ENCODE results near the gene FKBP6.
"Not testable (repeated sequence)": the region's sequence is repeated elsewhere in the genome, so short reads cannot be mapped to it uniquely, and the experiment has no call there.

The FKBP6 gene

GRCh38 chr7:73325424-73325823 is 2.5 kb upstream of the FKBP6 start:
- DNase-seq = not testable (repeated sequence)

DNA sequence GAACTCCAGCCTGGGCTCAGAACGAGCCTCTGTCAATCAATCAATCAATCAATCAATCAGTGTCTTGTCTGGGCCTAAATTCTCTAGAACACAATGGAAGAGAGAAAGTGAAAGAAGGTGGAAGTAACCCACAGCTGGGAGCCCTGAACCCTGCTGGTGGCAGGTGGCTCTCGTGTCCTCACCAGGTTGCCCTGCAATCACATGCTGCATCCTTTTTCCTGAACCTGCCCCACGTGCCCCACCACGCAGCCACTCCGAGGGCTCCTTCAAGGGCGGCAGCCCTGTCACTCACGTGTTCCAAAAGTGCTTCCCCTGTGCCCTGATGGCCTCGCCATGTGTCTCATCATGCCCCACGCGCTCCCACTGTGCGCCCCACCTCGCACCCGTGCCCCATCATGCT is 512 bp upstream of the FKBP6 start:
- DNase-seq = not testable (repeated sequence)

GRCh38 chr7:73328696-73329095 is 735 bp downstream of the FKBP6 start:
- DNase-seq = no peak

- no peak for DNase-seq
Measured at GRCh38 chr7:73329861-73330581, 2.1 kb downstream of the FKBP6 start.

GRCh38 chr7:73330772-73331171 is 2.8 kb downstream of the FKBP6 start:
- DNase-seq = no peak

GRCh38 chr7:73332447-73332846 is 4.5 kb downstream of the FKBP6 start:
- DNase-seq = no peak

GRCh38 chr7:73338321-73338720 is 10.4 kb downstream of the FKBP6 start:
- no peak for DNase-seq

- no peak for DNase-seq
Measured at GRCh38 chr7:73340514-73340913, 12.6 kb downstream of the FKBP6 start.

DNA sequence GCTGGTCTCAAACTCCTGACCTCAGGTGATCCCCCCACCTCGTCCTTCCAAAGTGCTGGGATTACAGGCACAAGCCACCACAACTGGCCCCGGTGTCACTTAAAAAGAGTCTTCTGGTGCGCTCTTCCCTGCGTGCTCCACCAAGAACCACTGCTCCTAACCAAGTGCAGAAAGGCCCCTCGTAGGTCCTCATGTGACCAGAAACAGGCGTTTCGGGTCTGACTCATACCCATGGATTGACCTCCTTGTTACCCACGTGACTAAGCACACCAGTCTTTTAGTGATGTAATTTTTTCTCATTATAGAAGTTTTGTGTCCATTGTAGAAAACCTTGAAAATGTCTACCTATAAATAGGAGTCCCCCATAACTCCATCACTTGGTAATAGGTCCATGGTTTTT is 13.9 kb downstream of the FKBP6 start:
- DNase-seq = peak in 1 of 2 donors; percentile 33

- DNase-seq = no peak
Measured at GRCh38 chr7:73342645-73343044, 14.7 kb downstream of the FKBP6 start.

DNA sequence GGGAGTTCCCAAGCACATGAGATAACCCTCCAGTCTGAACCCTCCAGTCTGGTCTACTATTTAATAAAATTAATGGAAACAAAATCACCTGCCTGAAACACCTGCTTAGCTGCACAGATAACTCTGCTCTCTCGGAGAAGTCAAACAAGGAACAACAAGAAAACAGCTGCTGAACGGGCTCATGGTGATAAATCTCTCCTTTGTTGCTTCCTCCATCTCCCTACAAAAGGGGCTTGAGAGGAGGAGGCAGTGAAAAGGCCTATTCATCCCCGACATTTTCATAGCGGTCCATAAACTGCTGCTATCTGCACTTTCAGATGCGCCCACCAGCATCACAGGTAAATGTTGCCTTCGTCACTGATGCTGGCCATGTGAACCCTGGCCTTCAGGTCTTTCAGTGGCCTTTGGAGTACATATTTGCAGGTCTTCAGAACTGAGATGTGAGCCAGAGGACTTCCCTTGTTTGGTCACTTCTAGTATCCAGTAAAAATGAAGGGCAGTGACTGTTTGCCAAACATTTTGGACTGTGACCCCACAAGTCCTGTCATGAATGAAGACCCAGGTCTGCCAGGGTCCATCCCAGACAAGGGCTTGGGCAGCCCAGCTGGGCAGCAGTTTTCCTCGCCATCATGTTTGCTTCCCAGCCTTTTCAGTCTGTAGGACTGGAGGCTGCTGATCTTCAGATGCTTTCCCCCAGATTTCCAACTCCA is 15.9 kb downstream of the FKBP6 start:
- no peak for DNase-seq

DNA sequence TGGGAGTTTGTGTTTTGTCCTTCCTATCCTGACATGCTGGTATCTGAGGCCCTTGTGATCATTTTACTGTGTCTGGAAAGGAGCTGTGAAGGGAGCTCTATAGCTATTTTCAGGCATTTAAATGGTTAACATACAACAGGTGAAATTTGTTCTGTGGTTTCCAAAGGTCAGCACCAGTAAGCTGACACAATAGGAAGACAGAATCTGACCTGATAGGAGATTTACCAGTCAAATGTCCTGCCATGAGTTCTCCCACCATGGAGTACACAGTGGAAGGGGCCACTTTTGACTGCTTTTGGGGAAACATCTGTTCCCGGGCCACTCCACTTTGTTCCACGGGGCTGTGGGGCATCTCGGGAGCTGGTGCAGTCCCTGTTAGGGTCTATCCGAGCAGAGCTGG is 17.6 kb downstream of the FKBP6 start:
- DNase-seq = no peak

DNA sequence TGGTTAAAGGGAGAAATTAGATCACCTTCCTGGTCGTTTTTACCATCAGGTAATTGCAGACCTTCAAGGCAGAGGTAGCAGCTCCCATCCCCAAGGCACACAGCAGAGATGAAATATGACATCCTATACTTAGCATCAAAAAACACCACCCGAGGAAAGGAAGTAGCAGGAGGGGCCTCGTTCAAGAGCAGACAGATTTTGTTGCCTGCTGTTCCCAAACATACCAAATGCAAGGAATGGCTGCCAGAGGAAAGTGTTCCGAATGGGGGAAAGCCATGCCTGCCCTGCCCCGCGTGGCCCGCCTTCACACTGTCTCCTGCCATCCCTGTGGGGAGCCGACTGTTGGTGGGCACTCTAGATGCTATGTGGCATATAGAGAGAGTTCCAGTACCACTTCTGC is 18.0 kb downstream of the FKBP6 start:
- DNase-seq = no peak

DNA sequence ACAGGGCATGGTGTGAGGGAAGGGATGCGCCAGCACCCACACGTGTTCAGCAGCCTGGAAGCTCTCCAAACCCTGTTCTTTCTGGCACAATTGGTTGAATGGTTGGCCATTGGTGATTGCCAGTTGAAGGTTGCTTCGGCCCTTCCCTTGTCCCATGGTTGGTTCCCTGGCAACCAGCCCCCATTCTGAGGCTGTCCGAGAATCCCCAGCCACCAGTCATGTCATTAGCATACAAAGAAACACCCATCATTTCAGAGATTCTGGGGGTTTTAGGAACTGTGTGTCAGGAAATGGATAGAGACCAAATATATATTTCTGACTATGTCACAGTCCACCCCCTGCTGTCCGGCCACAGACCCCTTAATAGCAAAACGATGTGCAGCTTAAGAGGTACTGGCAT is 21.8 kb downstream of the FKBP6 start:
- no peak for DNase-seq

- DNase-seq = no peak
Measured at GRCh38 chr7:73350306-73351068, 22.5 kb downstream of the FKBP6 start.

DNA sequence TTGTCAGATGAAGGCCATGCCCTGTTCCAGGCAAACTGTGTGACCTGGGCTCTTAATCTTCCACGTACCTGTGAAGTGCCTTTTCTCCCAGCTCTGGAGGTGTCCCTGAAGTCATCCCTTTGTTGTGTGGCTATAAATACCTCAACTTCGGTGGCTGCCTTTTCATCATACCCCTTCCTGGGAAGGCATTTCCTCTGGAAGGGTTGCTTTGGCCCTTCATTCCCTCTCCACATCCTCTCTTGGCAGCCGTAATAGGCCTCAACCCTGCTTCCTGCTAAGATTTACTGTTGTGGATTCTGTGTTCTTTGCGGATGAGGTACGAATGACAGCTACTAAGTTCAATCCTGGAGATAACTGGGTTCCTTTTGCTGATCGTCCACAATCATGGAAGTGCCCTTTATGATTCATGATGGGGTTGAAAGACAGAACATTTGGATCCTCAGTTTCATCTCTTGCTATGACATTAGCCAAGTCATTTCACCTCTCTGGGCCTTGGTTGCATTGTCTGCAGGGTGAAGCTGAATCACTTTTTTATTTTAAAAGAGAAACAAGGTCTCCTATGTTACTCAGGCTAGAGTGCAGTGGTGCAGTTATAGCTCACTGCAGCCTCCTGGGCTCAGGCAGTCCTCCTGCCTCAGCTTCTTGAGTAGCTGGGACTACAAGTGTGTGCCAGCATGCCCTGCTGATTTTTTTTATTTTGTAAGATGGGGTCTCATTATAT is 23.6 kb downstream of the FKBP6 start:
- no peak for DNase-seq

- DNase-seq = no peak
Measured at GRCh38 chr7:73352784-73353183, 24.8 kb downstream of the FKBP6 start.

DNA sequence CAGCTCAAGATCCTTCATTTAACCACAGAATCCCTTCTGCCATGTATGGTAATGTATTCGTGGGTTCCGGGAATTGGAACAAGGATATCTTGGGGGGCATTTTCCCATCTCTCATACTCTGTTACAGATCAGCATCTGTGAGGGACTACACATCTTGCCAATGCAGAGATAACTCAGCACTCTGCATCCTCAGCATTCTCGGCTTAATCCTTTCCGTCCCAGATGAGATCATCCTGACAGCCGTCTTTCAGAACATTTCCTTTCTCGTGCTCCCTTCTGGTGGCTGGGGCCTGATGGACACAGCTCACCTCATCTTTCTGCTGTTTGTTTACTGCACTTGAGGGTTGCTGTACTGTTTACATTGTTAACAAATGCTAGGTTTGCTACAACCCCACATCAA is 25.3 kb downstream of the FKBP6 start:
- no peak for DNase-seq

- DNase-seq = no peak
Measured at GRCh38 chr7:73354196-73354595, 26.2 kb downstream of the FKBP6 start.

DNA sequence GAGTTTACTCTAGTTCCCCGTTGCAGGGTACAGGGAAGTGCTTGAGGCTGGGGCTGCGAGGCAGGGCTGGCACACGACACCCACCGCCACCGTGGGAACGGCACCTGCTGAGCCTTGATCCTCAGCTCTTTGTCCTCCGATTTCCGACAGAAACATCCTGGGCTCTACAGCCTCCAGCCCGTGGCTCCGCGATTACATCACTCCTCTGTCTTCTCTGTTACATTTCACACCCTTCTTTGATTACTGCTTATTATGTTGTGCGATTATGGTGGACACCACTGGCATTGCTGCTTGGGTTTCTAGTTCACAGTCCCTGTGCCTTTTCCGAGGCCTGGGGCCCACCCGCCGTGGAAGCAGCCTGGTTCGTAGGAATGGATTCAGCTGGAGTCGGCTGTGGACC is 26.9 kb downstream of the FKBP6 start:
- DNase-seq = no peak

DNA sequence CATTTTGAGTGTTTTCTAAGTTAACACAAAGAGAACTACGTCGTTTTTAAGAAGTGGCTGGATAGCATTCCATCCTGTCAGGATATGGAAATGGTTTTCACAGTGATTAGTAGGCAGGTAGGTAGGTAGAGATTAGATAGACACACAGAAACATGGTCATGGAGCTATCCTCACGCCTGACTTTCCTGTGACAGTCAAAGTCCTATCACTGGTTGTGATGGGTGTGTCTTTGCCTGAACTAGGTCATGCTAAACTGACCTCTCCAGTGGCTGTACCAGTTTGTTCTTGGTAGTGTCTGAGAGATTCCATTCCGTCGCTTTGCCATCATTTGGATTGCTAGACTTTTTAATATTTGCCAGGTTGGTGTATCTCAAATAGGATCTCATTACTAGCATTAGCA is 28.2 kb downstream of the FKBP6 start:
- no peak for DNase-seq

DNA sequence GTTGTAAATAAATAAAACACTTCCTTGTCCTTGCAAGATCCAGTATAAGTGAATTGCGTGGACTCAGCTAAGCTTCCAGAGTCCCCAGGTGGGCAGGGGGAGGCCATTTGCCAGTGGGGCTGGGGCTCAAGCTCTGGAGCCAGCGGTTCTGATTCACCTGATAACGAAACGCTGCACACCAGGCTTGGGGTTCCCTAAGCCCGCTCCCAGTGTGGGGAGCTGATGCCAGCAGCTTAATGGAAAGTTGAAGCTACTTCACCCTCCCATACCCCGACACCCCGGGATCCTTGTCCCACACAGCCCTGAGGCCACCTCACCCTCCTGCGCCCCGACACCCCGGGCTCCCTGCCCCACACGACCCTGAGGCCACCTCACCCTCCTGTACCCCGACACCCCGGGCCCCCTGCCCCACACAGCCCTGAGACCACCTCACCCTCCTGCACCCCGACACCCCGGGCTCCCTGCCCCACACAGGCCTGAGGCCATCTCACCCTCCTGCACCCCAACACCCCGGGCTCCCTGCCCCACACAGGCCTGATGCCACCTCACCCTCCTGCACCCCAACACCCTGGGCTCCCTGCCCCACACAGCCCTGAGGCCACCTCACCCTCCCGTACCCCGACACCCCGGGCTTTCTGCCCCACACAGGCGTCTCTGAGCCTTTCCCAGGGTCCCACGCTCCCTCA is 30.8 kb downstream of the FKBP6 start:
- DNase-seq = no peak

- DNase-seq = no peak
Measured at GRCh38 chr7:73359306-73359705, 31.3 kb downstream of the FKBP6 start.
